ENCODE results near the gene DRICH1. TPM values are rescaled to one million over a fixed set of nuclear protein-coding genes. Genes with fewer than 3 reads are reported as not detected.
A peak's percentile ranks its signal among the peaks of the same experiment; 100 is the strongest.

Gene DRICH1
- total RNA-seq, 1 donor = 0.36 TPM

- Histone ChIP-seq H3K4me1 (ENCODE audit: insufficient read depth, low read length) (no peaks in the 10 kb centered on the region), H3K27me3 (ENCODE audit: insufficient read depth, low read length) (peaks cover 21% of the 10 kb centered on the region), H3K79me2 (ENCODE audit: insufficient read depth, low read length) (no peaks in the 10 kb centered on the region), H3K9me3 (ENCODE audit: low read depth, low read length) (no peaks in the 10 kb centered on the region), H2AFZ (ENCODE audit: low read length) (no peak overlapping the region), H3K4me2 (ENCODE audit: insufficient read depth, low read length) (no peak overlapping the region), H4K20me1 (ENCODE audit: insufficient read depth, low read length) (no peaks in the 10 kb centered on the region), H3K36me3 (ENCODE audit: insufficient read depth, low read length) (no peaks in the 10 kb centered on the region), H3K27ac (ENCODE audit: low read depth, low read length) (no peak overlapping the region), H3K4me3 (ENCODE audit: insufficient read depth, low read length) (no peak overlapping the region)
- no peak for TF ChIP-seq CTCF (IDR thresholded peaks at IDR 0.05; ENCODE audit: extremely low read depth, low read depth, low read length)
- peak; percentile 72 for DNase-seq (ENCODE audit: insufficient read length, low spot score, missing footprints)
Measured at GRCh38 chr22:23566705-23567475, 65.2 kb downstream of the DRICH1 start.

- Histone ChIP-seq H3K9me3 (ENCODE audit: low read depth, low read length) (no peaks in the 10 kb centered on the region), H3K4me3 (ENCODE audit: insufficient read depth, low read length) (no peak overlapping the region), H3K79me2 (ENCODE audit: insufficient read depth, low read length) (no peaks in the 10 kb centered on the region), H2AFZ (ENCODE audit: low read length) (no peak overlapping the region), H4K20me1 (ENCODE audit: insufficient read depth, low read length) (no peaks in the 10 kb centered on the region), H3K36me3 (ENCODE audit: insufficient read depth, low read length) (no peaks in the 10 kb centered on the region), H3K4me2 (ENCODE audit: insufficient read depth, low read length) (no peak overlapping the region), H3K27ac (ENCODE audit: low read depth, low read length) (no peak overlapping the region), H3K4me1 (ENCODE audit: insufficient read depth, low read length) (no peaks in the 10 kb centered on the region), H3K27me3 (ENCODE audit: insufficient read depth, low read length) (peaks cover 21% of the 10 kb centered on the region)
- no peak for TF ChIP-seq CTCF (IDR thresholded peaks at IDR 0.05; ENCODE audit: extremely low read depth, low read depth, low read length)
- DNase-seq (ENCODE audit: insufficient read length, low spot score, missing footprints) = peak; percentile 77
Measured at GRCh38 chr22:23565915-23566704, 66.0 kb downstream of the DRICH1 start.

DNA sequence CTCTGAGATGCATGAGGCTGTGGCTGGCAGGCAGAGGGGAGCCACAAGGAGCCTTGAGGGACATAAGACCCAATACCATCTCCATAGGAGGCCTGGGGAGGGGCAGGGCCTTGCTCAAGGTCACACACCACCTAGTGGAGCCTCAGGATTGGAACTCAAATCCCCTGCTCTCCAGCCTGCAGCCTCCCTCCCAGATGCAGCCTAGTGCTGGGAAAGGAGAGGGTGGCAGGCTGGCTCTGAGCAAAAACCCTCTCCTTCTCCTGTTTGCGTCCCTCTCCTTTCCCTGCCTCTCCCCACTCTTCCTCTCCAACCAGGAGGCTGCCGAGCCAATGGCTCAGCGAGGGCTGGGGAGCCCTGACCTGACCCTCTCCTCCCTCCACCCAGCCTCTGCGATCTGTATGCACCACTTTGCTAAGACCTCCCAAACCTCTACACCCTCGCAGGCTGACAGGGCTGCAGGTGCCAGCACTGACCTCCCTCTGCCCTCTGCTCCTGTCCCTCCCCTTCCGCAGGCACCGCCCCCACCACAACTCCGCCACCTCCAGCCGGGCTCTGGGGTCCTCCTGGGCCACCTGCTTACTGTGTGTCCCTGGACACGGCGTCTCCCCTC, 66.7 kb downstream of the DRICH1 start:
- Histone ChIP-seq H3K79me2 (ENCODE audit: insufficient read depth, low read length) (no peaks in the 10 kb centered on the region), H3K36me3 (ENCODE audit: insufficient read depth, low read length) (no peaks in the 10 kb centered on the region), H3K4me1 (ENCODE audit: insufficient read depth, low read length) (no peaks in the 10 kb centered on the region), H3K27ac (ENCODE audit: low read depth, low read length) (no peak overlapping the region), H4K20me1 (ENCODE audit: insufficient read depth, low read length) (no peaks in the 10 kb centered on the region), H3K9me3 (ENCODE audit: low read depth, low read length) (no peaks in the 10 kb centered on the region), H2AFZ (ENCODE audit: low read length) (no peak overlapping the region), H3K4me3 (ENCODE audit: insufficient read depth, low read length) (no peak overlapping the region), H3K4me2 (ENCODE audit: insufficient read depth, low read length) (no peak overlapping the region), H3K27me3 (ENCODE audit: insufficient read depth, low read length) (peaks cover 21% of the 10 kb centered on the region)
- peak; percentile 84 for DNase-seq (ENCODE audit: insufficient read length, low spot score, missing footprints)
- no peak for TF ChIP-seq CTCF (IDR thresholded peaks at IDR 0.05; ENCODE audit: extremely low read depth, low read depth, low read length)

- Histone ChIP-seq H3K4me3 (ENCODE audit: insufficient read depth, low read length) (no peak overlapping the region), H3K36me3 (ENCODE audit: insufficient read depth, low read length) (no peaks in the 10 kb centered on the region), H3K27me3 (ENCODE audit: insufficient read depth, low read length) (peaks cover 21% of the 10 kb centered on the region), H3K4me1 (ENCODE audit: insufficient read depth, low read length) (no peaks in the 10 kb centered on the region), H2AFZ (ENCODE audit: low read length) (no peak overlapping the region), H3K4me2 (ENCODE audit: insufficient read depth, low read length) (no peak overlapping the region), H4K20me1 (ENCODE audit: insufficient read depth, low read length) (no peaks in the 10 kb centered on the region), H3K27ac (ENCODE audit: low read depth, low read length) (no peak overlapping the region), H3K9me3 (ENCODE audit: low read depth, low read length) (no peaks in the 10 kb centered on the region), H3K79me2 (ENCODE audit: insufficient read depth, low read length) (no peaks in the 10 kb centered on the region)
- DNase-seq (ENCODE audit: insufficient read length, low spot score, missing footprints) = peak; percentile 81
- no peak for TF ChIP-seq CTCF (IDR thresholded peaks at IDR 0.05; ENCODE audit: extremely low read depth, low read depth, low read length)
Measured at GRCh38 chr22:23564276-23564675, 67.8 kb downstream of the DRICH1 start.

Measured in osteoblast (primary cell).